Esophagus squamous epithelium (tissue), 4 donors: Measurements from ENCODE around the gene MECP2.

Experiments
- CTCF ChIP-seq, 6 experiments: fragments of 450-650 bp in 4 of 6; fragments of 200-600 bp in 2 of 6; sonication (generic) in 2 of 6; IDR thresholded peaks; one replicate each; pipeline ENCODE4 v1.5.1; 2016 to 2019; ENCODE audit warnings: antibody characterized with exemption in 6 of 6, mild to moderate bottlenecking in 4 of 6, moderate library complexity in 4 of 6
- POLR2A ChIP-seq, 4 donors: fragments of 450-650 bp; IDR thresholded peaks; one replicate each; pipeline ENCODE4 v1.6.1; 2017; ENCODE audit warnings: antibody characterized with exemption in 4 of 4, mild to moderate bottlenecking in 4 of 4, moderate library complexity in 3 of 4

GRCh38 chrX:154015581-154016264, 81.8 kb downstream of the MECP2 start:
- TF ChIP-seq CTCF (IDR thresholded peaks at IDR 0.05) (no peak), POLR2A (IDR thresholded peaks at IDR 0.05) (no peak)
